Thoracic aorta (tissue), 2 donors: ENCODE data around the gene S100A1. TPM values are rescaled to one million over a fixed set of nuclear protein-coding genes. Genes with fewer than 3 reads are reported as not detected.
"Not testable (repeated sequence)": the region's sequence is repeated elsewhere in the genome, so short reads cannot be mapped to it uniquely, and the experiment has no call there.

Experiments
- ATAC-seq: fragments of 150-250 bp; one replicate; pipeline ENCODE4 v1.8.0; 2017; ENCODE audit warnings: low read depth; ENCODE audit not compliant: insufficient number of reproducible peaks, low FRiP score
- DNase-seq: peaks from one replicate; pipeline ENCODE4 v3.0.0-alpha.2; 2020; ENCODE audit warnings: low spot score
- H3K27ac ChIP-seq, 2 donors: fragments of 200-600 bp; sonication (generic); 1 replicate in 1 of 2; 2 replicates in 1 of 2; pipeline ENCODE4 v1.5.1; 2016; ENCODE audit warnings: mild to moderate bottlenecking in 2 of 2, moderate library complexity in 2 of 2
- H3K27me3 ChIP-seq: fragments of 200-600 bp; sonication (generic); replicated peaks from 2 replicates; pipeline ENCODE4 v1.6.0; 2016; ENCODE audit warnings: mild to moderate bottlenecking; ENCODE audit not compliant: insufficient read depth
- H3K36me3 ChIP-seq: fragments of 200-600 bp; sonication (generic); one replicate; pipeline ENCODE4 v1.5.1; 2016
- H3K4me1 ChIP-seq, 2 donors: fragments of 200-600 bp; sonication (generic); 1 replicate in 1 of 2; 2 replicates in 1 of 2; pipeline versions ENCODE4 v1.5.1 to v1.6.0; 2016; ENCODE audit warnings: low read depth in 2 of 2, mild to moderate bottlenecking in 1 of 2; ENCODE audit not compliant: control insufficient read depth in 1 of 2
- H3K4me3 ChIP-seq: fragments of 200-600 bp; sonication (generic); 2 replicates; pipeline ENCODE4 v1.5.1; 2016; ENCODE audit warnings: mild to moderate bottlenecking
- H3K9me3 ChIP-seq: fragments of 200-600 bp; sonication (generic); 2 replicates; pipeline ENCODE4 v1.5.1; 2016
- total RNA-seq, 2 donors: library from RNA; depleted of rRNA; stranded (reverse); fragments of >200 nt; gene quantifications; one replicate each; pipeline versions ENCODE4 v1.1.0 to v1.2.3, GENCODE V29; 2016
- TF ChIP-seq, protein P1 (sequence below): fragments of 200-600 bp; sonication (generic); IDR thresholded peaks from one replicate; pipeline ENCODE4 v1.5.1; 2019; ENCODE audit warnings: antibody characterized with exemption

Gene S100A1
- total RNA-seq, 2 donors from 2014 or later: not detected

DNA sequence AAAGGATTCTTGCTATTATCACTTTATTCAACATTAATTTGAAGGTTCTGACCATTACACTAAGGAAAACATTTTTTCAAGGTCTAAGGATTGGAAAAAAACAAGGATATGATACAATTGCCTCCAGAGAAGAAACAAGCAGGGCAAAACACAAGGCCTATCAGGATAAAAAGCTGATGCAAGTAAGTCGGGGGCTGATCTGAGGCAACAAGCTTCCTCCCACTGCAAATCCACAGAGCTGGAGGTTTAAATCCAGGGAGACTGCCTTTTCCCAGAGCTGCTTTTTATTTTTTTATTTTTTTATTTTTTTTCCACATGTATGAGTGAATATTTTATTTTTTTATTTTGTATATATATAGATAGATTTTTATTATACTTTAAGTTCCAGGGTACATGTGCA lies 43.2 kb upstream of the S100A1 start:
- Histone ChIP-seq H3K9me3 (no peaks in the 10 kb centered on the region), H3K4me1 (no peaks in the 10 kb centered on the region), H3K36me3 (no peaks in the 10 kb centered on the region), H3K4me3 (no peak overlapping the region), H3K27me3 (no peaks in the 10 kb centered on the region), H3K27ac (no peak overlapping the region)
- TF ChIP-seq, protein P1, sequence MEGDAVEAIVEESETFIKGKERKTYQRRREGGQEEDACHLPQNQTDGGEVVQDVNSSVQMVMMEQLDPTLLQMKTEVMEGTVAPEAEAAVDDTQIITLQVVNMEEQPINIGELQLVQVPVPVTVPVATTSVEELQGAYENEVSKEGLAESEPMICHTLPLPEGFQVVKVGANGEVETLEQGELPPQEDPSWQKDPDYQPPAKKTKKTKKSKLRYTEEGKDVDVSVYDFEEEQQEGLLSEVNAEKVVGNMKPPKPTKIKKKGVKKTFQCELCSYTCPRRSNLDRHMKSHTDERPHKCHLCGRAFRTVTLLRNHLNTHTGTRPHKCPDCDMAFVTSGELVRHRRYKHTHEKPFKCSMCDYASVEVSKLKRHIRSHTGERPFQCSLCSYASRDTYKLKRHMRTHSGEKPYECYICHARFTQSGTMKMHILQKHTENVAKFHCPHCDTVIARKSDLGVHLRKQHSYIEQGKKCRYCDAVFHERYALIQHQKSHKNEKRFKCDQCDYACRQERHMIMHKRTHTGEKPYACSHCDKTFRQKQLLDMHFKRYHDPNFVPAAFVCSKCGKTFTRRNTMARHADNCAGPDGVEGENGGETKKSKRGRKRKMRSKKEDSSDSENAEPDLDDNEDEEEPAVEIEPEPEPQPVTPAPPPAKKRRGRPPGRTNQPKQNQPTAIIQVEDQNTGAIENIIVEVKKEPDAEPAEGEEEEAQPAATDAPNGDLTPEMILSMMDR: no peak
- ATAC-seq (no peak), DNase-seq (no peak)

- Histone ChIP-seq H3K4me3 (no peak overlapping the region), H3K36me3 (no peaks in the 10 kb centered on the region), H3K4me1 (no peaks in the 10 kb centered on the region), H3K27ac (no peak overlapping the region), H3K9me3 (no peaks in the 10 kb centered on the region), H3K27me3 (no peaks in the 10 kb centered on the region)
- TF ChIP-seq, protein P1: no peak
- ATAC-seq: no peak
- DNase-seq: no peak
These were observed 41.9 kb upstream of the S100A1 start for GRCh38 chr1:153586347-153586746.

GRCh38 chr1:153587314-153587713 lies 40.9 kb upstream of the S100A1 start:
- Histone ChIP-seq H3K4me1 (no peaks in the 10 kb centered on the region), H3K9me3 (no peaks in the 10 kb centered on the region), H3K27me3 (no peaks in the 10 kb centered on the region), H3K27ac (no peak overlapping the region), H3K4me3 (no peak overlapping the region), H3K36me3 (no peaks in the 10 kb centered on the region)
- ATAC-seq (no peak), DNase-seq (no peak)
- TF ChIP-seq, protein P1: no peak

DNA sequence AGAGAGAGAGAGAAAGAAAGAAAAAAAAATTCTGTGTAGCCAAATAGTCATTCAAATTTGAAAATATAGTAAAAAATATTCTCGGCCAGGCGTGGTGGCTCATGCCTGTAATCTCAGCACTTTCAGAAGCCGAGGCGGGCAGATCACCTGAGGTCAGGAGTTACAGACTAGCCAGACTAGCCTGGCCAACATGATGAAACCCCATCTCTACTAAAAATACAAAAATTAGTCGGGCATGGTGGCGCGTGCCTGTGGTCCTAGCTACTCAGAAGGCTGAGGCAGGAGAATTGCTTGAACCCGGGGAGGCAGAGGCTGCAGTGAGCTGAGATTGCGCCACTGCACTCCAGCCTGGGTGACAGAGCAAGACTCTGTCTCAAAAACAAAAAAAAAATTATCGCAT lies 40.2 kb upstream of the S100A1 start:
- ATAC-seq, H3K9me3 ChIP-seq, H3K27me3 ChIP-seq, H3K4me1 ChIP-seq, H3K4me3 ChIP-seq, H3K36me3 ChIP-seq, H3K27ac ChIP-seq, DNase-seq: not testable (repeated sequence)

- H3K9me3 ChIP-seq: no peaks in the 10 kb centered on the region
- no peak overlapping the region for H3K4me3 ChIP-seq
- H3K27me3 ChIP-seq: no peaks in the 10 kb centered on the region
- no peak for DNase-seq
- H3K27ac ChIP-seq: no peak overlapping the region
- no peaks in the 10 kb centered on the region for H3K36me3 ChIP-seq
- no peaks in the 10 kb centered on the region for H3K4me1 ChIP-seq
- ATAC-seq: no peak
- TF ChIP-seq, protein P1: no peak
These were observed 39.8 kb upstream of the S100A1 start for GRCh38 chr1:153588482-153588881.

- TF ChIP-seq, protein P1: no peak
- ATAC-seq: no peak
These were observed 35.5 kb upstream of the S100A1 start for GRCh38 chr1:153592748-153593147.

More at GRCh38 chr1:153592748-153593147, 35.5 kb upstream of the S100A1 start:
- Histone ChIP-seq H3K27me3 (no peaks in the 10 kb centered on the region), H3K27ac (no peak overlapping the region), H3K36me3 (no peaks in the 10 kb centered on the region), H3K9me3 (no peaks in the 10 kb centered on the region), H3K4me3 (no peak overlapping the region), H3K4me1 (no peaks in the 10 kb centered on the region)
- DNase-seq: no peak
